RWPE1 (cell line): Measurements from ENCODE around the gene SLC5A11.

ENCODE experiments used
- CTCF ChIA-PET: fragments of 350-600 bp; sonication (Branson Sonifier 250); formaldehyde crosslinking; extraction: SDS; loops from one replicate; lab custom pipeline; 2021; lab: Yijun Ruan, JAX
- POLR2A ChIA-PET: fragments of 400-600 bp; formaldehyde crosslinking; extraction: SDS; loops from one replicate; lab custom pipeline; 2020; ENCODE audit warnings: antibody characterized with exemption; ENCODE audit not compliant: low non-redundant PET; lab: Yijun Ruan, JAX
- DNase-seq: peaks from one replicate; pipeline ENCODE4 v3.0.0; 2012; ENCODE audit warnings: low spot score
- H3K27ac ChIP-seq: fragments of 450-650 bp; 2 replicates; pipeline ENCODE4 v1.5.1; 2017
- TF ChIP-seq, protein P1 (sequence below): fragments of 450-650 bp; conservative IDR thresholded peaks from 2 replicates; pipeline ENCODE4 v1.5.1; 2017; ENCODE audit warnings: low read depth, mild to moderate bottlenecking

The SLC5A11 gene

DNA sequence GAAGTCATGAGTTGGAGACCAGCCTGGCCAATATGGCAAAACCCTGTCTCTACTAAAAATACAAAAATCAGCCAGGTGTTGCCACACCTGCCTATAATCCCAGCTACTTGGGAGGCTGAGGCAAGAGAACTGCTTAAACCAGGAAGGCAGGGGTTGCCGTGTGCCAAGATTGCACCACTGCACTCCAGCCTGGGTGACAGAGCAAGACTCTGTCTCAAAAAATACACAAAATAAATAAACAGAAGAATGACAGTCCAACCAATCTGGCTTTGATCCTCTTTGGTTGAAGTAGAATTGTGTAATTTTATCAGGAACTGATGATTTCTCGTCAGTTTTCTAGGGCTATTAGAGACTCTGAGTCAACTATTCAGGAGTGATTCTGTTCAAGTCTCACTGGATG, 79.4 kb downstream of the SLC5A11 start:
- CTCF ChIA-PET = no interaction called here
- TF ChIP-seq, protein P1, sequence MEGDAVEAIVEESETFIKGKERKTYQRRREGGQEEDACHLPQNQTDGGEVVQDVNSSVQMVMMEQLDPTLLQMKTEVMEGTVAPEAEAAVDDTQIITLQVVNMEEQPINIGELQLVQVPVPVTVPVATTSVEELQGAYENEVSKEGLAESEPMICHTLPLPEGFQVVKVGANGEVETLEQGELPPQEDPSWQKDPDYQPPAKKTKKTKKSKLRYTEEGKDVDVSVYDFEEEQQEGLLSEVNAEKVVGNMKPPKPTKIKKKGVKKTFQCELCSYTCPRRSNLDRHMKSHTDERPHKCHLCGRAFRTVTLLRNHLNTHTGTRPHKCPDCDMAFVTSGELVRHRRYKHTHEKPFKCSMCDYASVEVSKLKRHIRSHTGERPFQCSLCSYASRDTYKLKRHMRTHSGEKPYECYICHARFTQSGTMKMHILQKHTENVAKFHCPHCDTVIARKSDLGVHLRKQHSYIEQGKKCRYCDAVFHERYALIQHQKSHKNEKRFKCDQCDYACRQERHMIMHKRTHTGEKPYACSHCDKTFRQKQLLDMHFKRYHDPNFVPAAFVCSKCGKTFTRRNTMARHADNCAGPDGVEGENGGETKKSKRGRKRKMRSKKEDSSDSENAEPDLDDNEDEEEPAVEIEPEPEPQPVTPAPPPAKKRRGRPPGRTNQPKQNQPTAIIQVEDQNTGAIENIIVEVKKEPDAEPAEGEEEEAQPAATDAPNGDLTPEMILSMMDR = no peak
- POLR2A ChIA-PET = no interaction called here
- no peak for DNase-seq
- no peak overlapping the region for H3K27ac ChIP-seq

DNA sequence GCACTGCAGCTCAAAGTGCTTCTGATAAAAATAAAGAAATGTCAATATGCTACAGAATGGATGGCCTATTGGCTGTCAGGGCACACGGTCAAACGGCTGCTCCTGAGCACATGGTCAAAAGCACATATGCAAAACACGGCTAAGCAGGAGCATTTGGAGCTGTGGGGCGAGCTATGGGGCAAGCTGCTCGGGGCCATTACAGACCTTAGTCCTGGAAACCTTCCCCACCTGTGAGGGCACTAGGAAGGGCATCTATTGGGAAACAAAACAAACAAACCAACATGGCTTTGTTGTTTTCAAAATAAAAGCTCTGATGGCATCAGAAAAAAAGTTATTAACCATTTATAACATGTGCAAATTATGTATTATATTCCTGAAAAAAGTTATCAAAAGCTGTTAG, 83.6 kb downstream of the SLC5A11 start:
- H3K27ac ChIP-seq = no peak overlapping the region
- TF ChIP-seq, protein P1 = no peak
- no peak for DNase-seq
- ChIA-PET POLR2A (no interaction called here), CTCF (no interaction called here)

DNA sequence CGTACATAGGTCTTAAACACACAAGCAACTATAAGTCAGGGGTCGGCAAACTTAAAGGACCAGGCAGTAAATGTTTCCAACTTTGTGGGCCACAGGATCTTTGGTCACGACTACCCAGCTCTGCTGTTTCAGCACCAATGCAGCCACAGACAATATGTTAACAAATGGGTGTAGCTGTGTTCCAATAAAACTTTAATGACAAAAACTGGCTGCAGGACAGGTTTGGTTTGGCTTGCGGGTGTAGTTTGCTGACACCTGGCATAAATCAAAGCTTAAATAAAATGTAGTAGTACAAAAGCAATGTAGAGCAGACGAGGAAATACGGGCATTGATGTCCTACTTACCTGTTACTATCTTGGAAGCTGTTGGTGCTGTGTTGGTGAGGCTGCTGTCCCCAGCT, 84.7 kb downstream of the SLC5A11 start:
- no peak for DNase-seq
- TF ChIP-seq, protein P1 = no peak
- ChIA-PET CTCF (interaction anchor here (0.6 kb wide), 1 partner anchor 19 kb away, joined by 3 read pairs; no protein-coding TSS in a partner anchor), POLR2A (no interaction called here)
- H3K27ac ChIP-seq = no peak overlapping the region

DNA sequence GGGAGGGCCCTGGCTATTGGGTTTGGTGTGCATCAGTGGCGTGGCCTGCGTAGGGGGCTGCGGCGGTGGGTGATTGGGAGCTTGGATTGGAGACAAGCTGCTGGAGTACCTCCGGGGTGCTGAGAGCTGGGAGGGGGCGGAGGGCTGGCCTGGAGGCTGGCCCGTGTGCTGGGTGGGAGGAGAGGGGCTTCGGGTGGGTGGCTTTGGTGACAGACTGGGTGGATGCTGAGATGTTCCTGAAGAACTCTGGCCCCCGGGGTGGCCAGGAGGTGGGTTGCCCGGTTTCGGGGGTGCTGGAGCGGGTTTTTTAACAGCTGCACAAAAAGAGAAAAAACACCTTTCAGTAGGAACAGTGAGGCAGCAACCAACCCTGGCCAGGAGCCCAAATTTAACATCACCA, 85.3 kb downstream of the SLC5A11 start:
- TF ChIP-seq, protein P1 = no peak
- POLR2A ChIA-PET = no interaction called here
- H3K27ac ChIP-seq = no peak overlapping the region
- CTCF ChIA-PET = interaction anchor here (0.6 kb wide), 1 partner anchor 20 kb away, joined by 3 read pairs; no protein-coding TSS in a partner anchor
- no peak for DNase-seq

DNA sequence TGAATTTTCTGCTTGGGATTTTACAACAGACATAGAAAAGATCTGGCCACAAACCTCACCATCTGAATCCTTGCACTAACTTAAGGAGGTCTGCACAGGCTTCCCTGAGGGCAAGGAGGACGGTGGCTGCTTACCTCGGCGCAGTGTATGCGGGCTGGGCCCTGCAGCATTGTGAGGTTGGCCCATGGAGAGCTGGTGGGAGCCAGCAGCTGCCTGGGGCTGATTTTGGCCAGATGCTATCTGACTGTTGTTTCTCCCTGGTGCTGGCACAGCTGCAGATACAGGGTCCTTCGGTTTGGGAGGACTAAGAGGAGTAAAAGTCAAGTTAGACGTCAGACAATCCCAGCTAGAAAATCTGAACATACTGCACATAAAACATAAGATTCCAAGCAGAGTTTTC, 89.6 kb downstream of the SLC5A11 start:
- CTCF ChIA-PET = interaction anchor here (0.6 kb wide), 1 partner anchor 420 kb away, joined by 3 read pairs; no protein-coding TSS in a partner anchor
- POLR2A ChIA-PET = no interaction called here
- TF ChIP-seq, protein P1 = no peak
- DNase-seq = no peak
- H3K27ac ChIP-seq = no peak overlapping the region

DNA sequence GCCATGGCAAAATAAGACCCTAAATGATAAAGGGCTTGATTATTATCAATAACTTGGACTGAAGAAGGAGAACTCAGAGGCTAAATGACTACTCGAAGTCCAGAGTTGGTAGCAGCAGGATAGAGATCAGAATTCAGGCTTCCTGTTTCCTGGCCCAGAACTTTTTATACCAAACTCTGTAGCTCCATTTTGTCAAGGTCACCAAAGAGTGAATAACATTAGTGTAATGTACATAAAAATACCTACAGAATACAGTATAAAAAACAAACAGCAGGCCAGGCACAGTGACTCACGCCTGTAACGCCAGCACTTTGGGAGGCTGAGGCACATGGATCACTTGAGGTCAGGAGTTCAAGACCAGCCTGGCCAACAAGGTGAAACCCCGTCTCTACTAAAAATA, 90.4 kb downstream of the SLC5A11 start:
- TF ChIP-seq, protein P1 = no peak
- H3K27ac ChIP-seq = no peak overlapping the region
- DNase-seq = no peak
- POLR2A ChIA-PET = no interaction called here
- CTCF ChIA-PET = interaction anchor here (0.6 to 0.7 kb wide), 2 partner anchors 41 to 421 kb away, joined by 3 to 4 read pairs; no protein-coding TSS in a partner anchor
